CD4-positive, alpha-beta T cell treated with Interferon gamma for 1 hour (primary cell): ENCODE measurements around the gene DPYD.

Source experiments
- DNase-seq: peaks from one replicate; pipeline ENCODE4 v3.0.0-alpha.2; 2020

The DPYD gene

DNA sequence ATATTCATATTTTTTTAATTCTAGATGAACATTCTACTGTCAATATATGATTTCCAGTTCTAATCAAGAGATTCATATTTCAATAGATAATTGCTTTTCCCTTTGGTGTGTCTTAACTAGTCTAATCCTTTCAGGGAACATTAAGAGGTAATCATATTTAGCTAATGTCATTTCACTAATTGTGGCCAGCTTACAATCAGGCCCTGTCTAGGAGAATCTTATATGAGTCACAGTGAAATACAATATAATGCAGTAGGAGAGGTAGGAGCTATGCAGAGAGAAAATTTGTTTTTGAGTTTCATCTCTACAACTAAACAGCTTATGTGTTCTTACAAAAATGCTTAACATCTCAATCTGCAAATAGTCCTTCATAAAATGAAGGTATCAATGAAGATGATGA, 85.9 kb downstream of the DPYD start:
- DNase-seq: no peak

DNA sequence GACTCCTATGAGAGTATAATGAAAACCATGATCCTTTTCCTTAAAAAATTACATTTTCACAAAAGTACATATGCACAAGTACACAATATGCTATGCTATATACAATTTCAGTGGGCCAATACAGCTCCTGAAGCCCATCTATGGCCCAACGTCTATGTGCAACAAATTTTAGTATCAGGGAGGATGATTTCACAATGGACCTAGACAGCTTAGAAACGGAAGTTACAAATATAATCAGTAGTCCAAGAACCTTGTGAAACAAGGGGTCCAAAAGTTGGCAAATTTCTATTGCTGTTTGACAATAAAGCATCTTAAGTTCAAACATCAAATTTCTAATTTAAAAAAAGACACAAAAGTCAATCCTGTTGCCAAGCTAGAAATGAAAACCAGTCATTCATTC, 87.0 kb downstream of the DPYD start:
- no peak for DNase-seq

DNA sequence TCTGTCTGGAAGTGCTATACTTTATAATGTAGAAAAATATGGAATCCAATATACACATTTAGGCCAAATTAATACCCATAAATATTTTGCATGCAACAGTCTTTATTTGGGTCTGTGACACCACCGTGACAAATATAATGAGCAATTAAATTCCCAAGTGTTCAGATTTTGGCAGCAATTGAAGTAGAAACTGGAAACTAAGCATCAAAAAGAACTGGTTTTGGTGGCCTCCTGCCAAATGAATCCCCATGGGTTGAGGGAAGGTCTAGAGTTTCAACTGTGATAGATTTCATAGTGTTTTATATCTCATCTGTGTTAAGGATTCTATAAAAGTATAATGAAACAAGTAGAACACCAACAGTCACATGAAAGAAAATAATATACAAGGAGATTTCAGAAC, 88.4 kb downstream of the DPYD start:
- no peak for DNase-seq

DNA sequence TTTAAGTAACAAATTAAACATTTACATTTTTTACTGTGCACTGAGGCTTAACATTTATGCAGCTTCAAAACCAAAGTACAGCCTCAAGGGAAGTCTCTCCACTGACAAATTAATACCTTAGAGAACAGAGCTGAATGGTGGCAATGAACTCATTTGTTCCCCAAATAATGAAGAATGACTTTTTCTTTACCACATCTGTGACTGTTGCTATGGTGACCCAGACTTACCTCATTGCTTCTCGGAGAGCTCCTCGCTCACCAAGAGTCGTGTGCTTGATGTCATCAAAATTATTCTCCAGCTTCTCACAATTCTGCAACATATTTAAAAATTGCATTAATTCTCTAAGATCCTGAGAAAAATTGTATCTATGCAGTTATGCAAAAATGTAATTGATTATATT, 92.9 kb downstream of the DPYD start:
- DNase-seq: no peak

DNA sequence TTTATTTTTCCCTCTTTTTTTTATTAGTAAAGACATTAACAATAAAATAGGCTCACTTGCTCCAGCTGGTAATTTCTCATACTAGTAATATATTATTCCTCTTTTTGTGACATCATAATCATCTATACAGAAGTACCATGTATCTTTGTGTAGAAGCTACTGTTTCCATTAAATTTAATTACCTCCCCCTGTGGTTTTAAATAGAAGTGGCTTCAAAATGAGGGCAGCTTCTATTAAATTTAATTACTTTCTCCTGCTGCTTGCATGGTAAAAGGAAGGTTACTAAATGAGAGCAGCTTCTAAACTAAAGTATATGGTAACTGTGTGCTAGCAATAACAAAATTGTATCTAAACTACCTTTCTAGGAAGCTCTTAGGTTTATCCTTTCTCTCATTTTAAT, 94.0 kb downstream of the DPYD start:
- no peak for DNase-seq

DNA sequence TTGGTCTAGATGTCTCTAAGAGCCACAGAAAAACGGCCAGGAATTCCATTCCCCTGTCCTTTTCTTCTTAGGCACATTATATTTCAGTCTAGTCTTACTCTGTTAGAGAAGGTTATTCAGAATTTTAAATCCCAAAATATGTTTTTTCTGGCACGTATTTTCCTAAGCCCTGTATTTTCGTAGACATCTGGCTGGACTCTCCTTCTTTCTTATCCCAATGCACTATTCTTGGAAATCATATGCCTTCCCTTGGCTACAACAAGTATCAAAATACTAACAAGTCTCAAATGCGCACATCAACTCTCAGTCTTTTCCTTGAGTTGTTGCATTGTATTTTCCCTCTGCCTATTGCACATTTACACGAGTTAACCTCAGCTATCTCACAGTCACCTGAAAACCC, 96.2 kb downstream of the DPYD start:
- no peak for DNase-seq

DNA sequence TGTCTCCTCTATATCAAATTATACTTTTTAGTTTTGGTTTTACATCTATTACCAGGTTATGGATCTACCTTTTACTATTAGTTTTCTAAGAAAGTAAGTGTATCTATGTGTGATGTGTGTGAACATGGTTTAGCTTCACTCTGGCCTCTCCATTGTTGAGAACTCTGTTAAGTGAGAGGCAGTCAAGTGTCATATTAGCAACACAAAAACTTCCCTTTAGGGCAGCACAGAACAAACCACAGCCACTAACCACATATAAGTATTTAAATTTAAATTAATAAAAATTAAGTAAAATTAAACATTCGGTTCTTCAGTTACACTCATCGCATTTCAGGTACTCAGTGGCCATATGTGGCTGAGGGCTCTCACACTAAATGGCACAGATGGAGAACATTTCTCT, 96.6 kb downstream of the DPYD start:
- DNase-seq: no peak

DNA sequence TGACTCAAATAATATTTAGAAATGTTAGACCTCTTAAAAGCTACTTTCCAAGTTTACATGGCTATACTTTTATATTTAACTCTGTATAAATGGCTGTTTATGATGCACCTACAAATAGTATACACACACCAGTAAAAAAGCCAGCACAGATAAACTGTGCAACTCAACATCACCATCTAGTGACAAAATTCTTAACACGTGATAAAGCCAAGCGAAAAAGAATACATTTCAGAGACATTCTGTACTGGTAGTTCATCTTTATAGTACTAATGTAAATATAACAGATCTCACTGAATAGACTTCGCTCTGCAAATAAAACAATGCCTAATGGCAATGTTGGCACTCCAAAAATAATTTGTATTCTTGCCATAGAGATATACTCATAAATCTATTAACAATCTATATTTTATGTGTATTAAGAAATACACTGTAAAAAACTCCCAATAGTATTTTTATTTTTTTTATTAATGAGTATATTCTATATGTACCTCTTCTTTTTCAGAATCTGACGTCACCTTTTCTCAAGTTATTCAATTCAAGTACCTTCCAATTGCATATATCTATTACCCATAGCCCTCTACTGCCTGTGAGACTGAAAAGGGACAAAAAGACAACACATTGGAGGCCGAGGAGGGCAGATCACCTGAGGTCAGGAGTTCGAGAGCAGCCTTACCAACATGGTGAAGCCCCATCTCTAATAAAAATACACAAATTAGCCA, 100.2 kb downstream of the DPYD start:
- no peak for DNase-seq

DNA sequence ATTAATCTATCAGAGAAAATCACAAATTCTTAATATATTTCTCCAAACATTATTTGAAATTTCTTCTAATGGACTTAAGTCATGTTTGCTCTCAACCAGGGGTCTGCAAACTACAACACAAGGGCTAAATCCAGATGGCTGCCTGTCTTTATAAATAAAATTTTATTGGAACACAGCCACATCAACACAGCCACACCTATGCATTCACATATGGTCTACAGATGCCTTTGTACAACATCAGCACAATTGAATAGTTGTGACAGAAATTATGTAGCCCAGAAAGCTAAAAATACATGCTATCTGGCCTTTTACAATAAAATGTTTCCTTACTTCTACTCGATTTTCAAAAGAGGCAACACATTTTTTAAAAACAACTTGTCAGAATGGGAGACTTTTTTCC, 103.9 kb downstream of the DPYD start:
- no peak for DNase-seq

DNA sequence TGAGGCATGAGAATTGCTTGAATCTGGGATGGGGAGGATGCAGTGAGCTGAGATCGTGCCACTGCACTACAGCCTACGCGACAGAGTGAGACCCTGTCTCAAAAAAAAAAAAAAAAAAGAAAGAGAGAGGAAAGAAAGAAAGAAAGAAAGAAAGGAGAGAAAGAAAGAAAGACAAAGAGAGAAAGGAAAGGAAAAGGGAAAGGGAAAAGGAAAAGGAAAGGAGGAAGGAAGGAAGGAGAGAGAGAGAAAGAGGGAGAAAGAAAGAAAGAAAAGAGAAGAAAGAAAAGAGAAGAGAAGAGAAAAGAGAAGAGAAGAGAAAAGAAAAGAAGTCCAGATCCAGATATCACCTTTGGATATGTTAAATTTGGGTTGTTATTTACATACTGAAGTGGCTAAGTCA, 106.0 kb downstream of the DPYD start:
- DNase-seq: no peak

DNA sequence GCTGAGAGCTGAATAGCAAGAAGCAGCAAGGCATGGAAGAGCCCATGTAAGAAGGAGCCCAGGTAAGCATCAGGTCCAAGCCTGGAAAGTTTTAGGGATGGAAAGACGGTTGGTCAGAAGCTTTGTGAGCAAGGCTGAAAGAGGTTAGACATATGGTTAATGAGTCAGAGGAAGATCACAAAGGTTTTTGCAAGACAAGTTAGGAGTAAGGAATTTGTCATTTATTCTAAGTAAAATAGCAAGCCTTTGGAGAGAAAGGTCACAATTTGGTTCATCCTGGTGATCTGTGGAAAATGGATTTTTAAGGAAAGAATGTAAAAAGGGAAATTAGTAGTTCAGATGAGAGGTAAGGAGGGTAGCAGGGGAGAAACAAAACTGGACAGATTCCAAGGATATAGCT, 106.7 kb downstream of the DPYD start:
- DNase-seq: no peak

DNA sequence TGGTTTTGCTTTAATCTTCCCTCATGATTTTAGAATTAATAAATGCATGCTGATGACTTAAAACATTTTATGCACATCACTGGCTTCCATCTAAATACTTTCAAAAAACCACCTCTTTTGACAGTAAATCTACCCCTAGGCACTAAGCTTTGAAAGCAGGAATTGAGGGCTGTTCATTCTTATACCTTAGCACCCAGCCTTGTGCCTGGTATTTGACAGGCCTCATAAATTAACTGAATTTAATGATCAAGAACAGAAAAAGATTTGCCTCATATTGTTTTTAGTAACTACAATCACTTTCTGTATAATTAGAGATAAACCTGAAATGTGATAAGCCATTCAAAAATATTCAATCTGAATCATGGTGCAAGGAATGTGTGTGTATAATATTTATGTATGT, 108.8 kb downstream of the DPYD start:
- DNase-seq: no peak

DNA sequence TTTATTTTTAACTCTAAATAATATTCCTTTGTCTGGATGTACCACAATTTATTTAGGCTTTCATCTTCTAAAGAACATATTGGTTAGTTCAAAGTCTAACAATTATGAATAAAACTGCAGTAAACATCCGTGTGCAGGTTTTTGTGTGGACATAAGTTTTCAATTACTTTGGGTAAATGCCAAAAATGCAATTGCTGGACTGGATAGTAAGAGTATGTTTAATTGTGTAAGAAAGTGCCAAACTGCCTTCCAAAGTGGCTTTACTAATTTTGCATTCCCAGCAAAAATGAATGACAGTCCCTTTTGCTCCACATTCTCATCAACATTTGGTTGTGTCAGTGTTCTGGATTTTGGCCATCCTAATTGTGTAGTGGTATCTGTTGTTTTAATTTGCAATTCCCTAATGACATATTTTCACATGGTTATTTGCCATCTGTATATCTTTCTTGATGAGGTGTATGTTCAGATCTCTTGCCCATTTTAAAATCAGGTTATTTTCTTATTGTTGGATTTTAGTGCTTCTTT, 113.8 kb downstream of the DPYD start:
- DNase-seq: no peak

DNA sequence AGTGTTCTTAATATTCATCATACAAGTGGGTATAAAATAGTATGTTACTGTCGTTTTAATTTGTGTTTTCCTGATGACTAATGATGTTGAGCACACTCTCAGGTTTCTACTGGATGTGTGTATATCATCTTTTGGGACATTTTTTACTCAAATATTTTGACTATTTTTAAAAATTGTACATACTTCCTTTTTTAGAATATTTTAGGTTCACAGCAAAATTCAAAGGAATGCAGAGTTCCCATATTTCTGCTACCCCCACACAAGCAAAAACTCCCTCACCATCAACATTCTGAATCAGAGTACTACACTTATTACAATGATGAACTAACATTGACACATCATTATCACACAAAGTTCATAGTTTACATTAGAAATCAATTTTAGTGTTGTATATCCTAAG, 114.5 kb downstream of the DPYD start:
- DNase-seq: no peak

DNA sequence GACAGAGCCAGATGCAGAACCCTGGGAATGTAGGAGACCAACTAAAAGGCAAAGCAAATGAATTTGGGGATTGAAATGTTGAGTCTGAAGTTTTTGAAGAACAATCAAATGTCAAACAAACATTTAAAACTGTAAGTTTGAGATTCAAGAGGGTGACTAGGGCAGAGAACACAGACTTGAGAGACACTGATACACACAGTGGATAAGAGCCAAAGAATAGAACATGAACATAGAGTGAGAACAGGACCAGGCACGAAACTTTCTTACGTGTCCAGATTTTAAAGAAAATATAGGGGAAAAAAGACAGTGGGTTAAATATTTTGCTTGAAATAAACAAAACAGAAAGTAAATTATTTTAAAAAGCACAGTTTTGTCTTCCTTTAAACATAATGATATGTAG, 115.7 kb downstream of the DPYD start:
- DNase-seq: no peak

DNA sequence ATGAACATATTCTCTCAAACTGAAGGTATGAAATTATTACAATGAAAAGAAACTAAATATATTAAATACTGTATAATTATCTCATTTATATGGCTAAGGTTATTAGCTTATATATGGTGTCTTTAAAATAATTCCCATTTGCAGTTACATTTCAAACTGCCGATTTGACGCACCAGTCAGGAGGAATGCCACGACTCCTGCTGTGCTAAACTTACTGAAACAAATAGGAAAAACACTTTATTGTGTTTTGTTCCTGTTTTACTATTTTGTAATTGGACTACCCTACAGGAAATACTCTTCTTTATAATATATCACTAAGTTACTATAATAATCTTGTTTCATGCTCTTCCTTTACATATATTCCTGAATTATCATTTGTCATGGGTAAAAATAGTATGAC, 117.8 kb downstream of the DPYD start:
- no peak for DNase-seq

DNA sequence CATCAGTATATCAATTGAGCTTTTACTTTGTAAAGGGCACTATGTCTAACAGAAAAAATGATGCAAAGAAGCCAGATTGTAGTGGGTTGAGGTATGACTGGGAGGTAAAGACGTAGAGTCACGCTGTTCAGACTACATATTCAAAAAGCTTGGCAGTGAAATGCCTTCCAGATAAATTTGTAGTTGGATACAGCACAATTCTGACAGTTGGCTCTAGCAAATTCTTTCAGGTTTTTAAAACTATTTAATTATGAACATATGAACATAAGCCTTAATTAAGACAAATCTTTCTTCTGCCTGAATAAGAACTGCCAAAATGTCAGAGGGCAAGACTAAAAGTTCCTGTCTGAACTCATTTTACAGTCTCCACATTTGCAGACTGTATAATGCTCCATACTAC, 118.8 kb downstream of the DPYD start:
- DNase-seq: no peak

DNA sequence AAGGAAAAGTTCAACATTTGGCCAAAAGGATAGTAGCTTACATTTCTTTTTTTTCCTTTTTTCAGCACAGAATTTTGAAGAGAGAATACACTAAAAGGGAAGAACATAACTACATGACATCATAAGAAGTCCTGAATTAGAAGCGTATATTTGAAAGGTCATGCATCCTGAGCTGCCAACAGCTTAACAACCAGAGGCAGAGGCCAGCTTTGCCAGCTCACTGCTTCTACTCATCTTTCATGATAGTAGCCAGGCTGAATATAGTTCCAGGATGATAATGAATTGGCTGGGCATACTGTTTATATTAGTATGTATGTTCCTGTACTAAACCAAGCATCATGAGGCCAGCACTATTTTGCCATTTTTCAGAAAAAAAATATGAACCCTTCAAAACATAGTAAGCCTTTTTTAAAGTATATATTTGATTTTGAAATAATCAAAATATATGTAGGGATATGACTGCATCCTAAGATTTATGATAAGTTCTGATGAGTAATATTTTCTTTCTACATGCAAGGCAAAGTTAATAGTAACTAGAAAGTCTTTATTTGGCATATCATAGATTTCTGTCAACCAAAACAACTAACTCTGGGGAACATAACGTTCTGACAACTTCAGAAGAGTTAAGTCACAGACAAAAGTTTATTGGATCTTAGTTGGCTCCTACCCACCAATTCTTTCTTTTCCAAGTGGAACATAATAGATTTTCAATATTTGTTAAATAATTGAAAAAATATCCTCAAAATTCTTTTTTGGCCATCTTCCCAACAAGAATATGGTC, 123.2 kb downstream of the DPYD start:
- DNase-seq: no peak

DNA sequence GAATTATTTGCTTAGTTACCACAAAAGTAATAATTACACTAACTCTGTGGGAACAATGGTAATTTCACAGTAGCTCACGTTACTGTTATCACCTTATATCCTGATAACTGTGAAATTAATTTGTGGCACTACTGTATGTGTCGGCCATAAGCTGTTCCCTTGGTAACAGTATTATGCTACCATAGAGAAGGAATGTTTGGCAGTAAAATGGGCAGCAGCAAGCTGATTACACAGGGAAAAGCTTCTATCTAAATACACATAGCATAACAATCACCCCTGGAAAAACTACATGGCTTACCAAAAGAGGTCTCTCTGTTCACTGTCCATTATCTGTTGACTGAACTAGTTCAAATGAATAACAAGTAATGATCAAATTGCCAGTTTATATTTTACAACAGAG, 124.1 kb downstream of the DPYD start:
- DNase-seq: no peak

DNA sequence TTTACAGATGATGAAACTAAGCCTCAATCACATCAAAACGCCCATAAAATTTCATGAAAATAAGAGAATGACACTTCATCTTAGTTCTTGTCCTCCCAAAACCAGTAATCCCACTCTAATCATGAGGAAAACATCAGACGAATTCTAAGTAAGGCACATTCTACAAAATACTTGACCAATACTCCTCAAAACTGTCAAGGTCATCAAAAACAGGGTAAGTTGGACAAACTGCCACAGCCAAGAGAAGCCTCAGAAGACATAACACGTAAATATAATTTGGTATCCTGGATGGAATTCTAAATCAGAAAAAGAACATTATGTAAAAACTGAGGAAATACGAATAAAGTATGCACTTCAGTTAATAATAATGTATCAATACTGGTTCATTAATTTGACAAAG, 128.2 kb downstream of the DPYD start:
- DNase-seq: no peak

DNA sequence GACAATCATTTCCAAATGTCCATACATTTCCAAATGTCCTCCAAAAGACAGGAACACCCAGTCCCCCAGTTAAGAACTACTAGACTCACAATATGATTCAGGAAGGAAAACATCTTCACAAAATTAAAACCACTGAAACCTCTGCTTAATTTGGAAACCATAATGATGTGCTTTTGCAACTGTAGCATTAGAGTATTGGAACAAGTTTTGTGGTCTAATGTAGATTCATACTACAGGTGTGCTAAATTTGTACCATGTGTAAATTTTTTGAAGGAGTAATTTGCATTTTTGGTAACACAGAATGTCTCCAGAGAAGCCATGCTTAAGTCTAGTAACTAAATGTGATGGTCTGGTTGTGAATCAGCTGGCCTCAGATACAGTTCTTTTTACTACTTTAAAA, 129.6 kb downstream of the DPYD start:
- DNase-seq: no peak

DNA sequence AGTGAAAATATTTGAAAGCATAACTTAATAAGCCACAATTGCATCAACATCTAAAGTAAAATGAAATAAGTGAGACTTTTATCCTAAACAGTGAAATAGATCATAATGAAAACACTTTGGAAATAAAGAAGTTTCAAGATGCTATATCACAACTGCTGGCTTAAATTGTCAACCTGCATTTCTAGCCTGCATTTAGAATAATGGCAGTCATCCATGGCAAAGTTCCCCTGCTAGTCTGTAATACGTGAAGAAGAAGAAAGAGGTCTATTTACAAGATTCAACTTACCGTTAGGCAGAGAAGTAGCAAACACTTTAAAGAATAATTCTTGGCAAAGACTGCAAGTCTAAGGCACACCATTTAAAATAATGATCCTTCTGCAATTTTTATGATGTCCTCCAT, 133.6 kb downstream of the DPYD start:
- no peak for DNase-seq

DNA sequence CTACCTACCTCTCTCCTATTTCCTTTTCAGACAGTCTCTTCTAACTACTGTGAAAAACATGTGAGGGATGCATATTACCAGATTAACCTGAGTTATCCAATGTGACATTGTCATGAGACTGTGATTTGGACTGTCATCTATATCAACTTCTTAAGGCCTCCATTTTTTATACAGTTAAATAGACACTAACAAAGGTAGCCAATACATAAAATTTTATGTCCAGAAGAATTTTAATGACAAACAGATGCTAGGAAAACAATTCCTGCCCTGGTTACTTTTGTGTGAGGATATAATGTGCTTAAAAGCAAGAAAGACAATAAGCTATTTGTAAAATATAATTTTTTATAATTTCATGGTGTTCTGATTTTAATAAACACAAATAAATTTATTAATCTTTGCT, 136.2 kb downstream of the DPYD start:
- DNase-seq: no peak

DNA sequence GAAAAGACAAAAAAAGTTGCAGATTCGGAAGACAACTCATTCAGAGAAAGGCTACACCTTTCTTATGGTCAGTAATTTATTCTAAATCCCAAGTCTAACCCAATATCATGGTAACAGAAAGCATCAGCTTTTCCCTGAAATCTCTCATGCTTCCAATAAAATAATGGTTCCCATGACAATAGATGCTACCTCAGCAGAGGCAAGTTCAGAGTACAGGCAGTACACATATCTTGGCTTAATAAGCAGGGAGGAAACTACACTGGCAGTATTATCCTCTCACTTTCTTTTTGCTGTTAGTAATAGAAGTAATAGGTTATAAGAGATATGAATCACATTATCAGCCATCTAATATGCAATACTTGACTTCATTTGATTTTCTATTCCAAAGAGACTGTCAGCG, 137.1 kb downstream of the DPYD start:
- DNase-seq: no peak
